Left ventricle myocardium inferior (tissue), 1 donor: ENCODE measurements around the gene CCDC107. TPM values are rescaled to one million over a fixed set of nuclear protein-coding genes. Genes with fewer than 3 reads are reported as not detected.
A peak's percentile ranks its signal among the peaks of the same experiment; 100 is the strongest.

ENCODE experiments used
- DNase-seq: peaks from one replicate; pipeline ENCODE4 v3.0.0-alpha.2; 2020
- H3K27ac ChIP-seq: fragments of 200-600 bp; replicated peaks from 2 replicates; pipeline ENCODE4 v1.8.0; 2021
- H3K27me3 ChIP-seq: fragments of 200-600 bp; 2 replicates; pipeline ENCODE4 v1.8.0; 2021; ENCODE audit warnings: low read depth
- H3K36me3 ChIP-seq: fragments of 200-600 bp; 2 replicates; pipeline ENCODE4 v1.8.0; 2021
- H3K4me1 ChIP-seq: fragments of 200-600 bp; 2 replicates; pipeline ENCODE4 v1.8.0; 2021
- H3K4me3 ChIP-seq: fragments of 200-600 bp; 2 replicates; pipeline ENCODE4 v1.8.0; 2021; ENCODE audit warnings: mild to moderate bottlenecking, moderate library complexity
- H3K9me3 ChIP-seq: fragments of 200-600 bp; replicated peaks from 2 replicates; pipeline ENCODE4 v1.8.0; 2021
- intact Hi-C: fragments of 100-400 bp; cut with micrococcal nuclease; formaldehyde crosslinking; loops from one replicate; pipeline ENCODE4 v1.11.0; 2022
- total RNA-seq: library from RNA; stranded (reverse); fragmentation: NEBNext Ultra II Directional; extraction: Animal tissue kit (Norgen Biotek cat#: 25700); gene quantifications from one replicate; pipeline ENCODE4 v1.2.1, GENCODE V29; 2021
- TF ChIP-seq, protein P1 (sequence below): fragments of 200-600 bp; IDR thresholded peaks from 2 replicates; pipeline ENCODE4 v1.8.0; 2021; ENCODE audit warnings: antibody characterized with exemption, mild to moderate bottlenecking, borderline replicate concordance
- donor health status: DM: no; HTN: yes; CAD: no; lungs with severe emphysema.

CCDC107 gene
- total RNA-seq, 1 donor from 2014 or later = 44.3 TPM

DNA sequence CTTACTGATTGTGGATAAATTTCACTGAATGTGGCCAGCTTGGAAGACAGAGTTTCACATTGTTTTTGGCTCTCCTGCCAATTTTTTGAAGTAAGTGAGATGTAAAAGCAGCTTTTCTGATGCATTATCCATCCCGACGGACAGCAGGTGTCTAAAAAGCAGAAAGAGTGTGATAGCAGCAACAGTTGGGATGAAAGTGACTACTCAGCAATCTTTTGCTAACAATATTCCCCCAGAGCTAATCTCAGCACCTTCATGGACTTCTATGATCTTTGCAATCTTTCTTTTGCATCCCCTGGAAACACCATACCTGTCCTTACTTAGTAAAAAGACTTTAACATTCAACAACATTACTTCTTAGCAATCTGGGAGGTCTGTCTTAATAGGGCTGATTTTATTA is 45.2 kb upstream of the CCDC107 start:
- TF ChIP-seq, protein P1, sequence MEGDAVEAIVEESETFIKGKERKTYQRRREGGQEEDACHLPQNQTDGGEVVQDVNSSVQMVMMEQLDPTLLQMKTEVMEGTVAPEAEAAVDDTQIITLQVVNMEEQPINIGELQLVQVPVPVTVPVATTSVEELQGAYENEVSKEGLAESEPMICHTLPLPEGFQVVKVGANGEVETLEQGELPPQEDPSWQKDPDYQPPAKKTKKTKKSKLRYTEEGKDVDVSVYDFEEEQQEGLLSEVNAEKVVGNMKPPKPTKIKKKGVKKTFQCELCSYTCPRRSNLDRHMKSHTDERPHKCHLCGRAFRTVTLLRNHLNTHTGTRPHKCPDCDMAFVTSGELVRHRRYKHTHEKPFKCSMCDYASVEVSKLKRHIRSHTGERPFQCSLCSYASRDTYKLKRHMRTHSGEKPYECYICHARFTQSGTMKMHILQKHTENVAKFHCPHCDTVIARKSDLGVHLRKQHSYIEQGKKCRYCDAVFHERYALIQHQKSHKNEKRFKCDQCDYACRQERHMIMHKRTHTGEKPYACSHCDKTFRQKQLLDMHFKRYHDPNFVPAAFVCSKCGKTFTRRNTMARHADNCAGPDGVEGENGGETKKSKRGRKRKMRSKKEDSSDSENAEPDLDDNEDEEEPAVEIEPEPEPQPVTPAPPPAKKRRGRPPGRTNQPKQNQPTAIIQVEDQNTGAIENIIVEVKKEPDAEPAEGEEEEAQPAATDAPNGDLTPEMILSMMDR = no peak
- Histone ChIP-seq H3K4me1 (peaks cover 12% of the 10 kb centered on the region), H3K9me3 (no peaks in the 10 kb centered on the region), H3K4me3 (no peak overlapping the region), H3K27ac (no peak overlapping the region), H3K36me3 (peaks cover 22% of the 10 kb centered on the region), H3K27me3 (peaks cover 15% of the 10 kb centered on the region)
- DNase-seq = no peak
- intact Hi-C loops = no loop called here

DNA sequence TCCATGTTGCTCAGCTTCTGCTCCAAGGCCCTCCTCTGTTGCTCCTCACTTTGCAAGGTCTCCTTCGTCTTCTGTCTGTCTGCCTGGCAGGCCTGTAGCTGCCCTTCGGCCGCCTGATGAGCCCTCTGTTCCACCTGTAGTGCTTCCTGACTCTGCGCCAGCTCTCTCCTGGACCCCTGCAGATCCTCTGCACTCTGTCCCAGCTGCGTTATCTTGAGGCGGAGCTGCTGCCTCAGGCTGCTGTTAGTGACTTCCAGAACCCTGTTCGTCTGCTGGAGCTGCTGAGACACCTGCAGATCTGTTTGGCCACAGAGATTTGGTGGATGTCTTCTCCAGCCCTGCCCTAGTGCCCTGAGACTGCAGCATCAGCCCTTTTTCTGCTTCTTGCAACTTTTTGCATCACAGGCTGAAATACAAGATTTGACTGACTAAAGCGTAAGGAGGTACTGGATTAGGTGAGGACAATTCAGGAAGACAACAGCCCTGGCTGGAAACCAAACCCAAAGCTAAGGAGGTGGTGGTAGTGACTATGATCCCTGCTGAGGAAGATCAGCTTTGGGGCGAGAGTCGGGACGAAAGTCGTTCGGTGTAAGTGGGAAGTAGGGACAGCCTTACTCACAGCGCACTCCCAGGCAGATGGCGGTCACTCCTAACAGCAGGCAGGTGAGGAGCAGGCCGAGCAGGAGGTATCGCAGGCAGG is 42.0 kb upstream of the CCDC107 start:
- peaks cover 12% of the 10 kb centered on the region for H3K4me1 ChIP-seq
- intact Hi-C loops = no loop called here
- DNase-seq = no peak
- TF ChIP-seq, protein P1 = no peak
- H3K4me3 ChIP-seq = no peak overlapping the region
- no peaks in the 10 kb centered on the region for H3K9me3 ChIP-seq
- H3K36me3 ChIP-seq = no peaks in the 10 kb centered on the region
- H3K27me3 ChIP-seq = peaks cover 25% of the 10 kb centered on the region
- H3K27ac ChIP-seq = no peak overlapping the region

DNA sequence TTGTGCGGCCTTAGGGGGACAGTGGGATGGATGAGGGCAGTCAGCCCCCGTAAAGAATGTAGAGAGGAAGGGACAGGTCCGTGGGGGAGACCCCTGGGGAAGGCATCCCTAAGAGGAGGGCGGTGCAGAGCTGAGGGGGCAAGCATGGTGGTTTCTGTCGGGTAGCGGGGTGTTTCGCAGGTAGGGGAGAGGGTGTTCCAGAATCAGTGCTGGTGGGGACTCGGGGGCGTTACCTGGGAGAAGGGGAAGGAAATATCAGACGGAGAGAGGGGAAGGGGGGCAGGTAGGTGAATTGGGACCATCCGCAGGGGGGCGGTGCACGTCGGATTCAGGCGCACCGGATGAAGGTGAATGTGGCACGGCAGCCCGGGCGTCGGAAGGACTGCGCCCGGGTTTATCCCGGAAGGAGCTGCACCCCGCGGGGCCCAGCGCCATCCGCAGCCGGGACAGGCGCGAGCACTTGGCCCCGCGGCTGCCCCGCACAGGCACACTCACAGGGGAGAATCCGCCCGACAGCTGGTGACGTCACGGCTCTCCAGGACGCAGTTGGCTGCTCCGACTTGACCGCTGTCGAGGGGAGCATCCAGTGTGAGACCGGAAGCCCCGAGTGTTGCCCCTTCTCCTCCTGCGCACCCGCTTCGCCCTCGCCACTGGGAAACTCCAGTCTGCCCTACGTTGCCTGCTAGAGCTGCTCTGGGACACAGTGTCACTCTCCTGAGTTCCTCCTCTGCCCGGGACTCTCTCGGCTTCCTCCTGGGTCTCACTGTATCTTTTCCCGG is 41.2 kb upstream of the CCDC107 start:
- Histone ChIP-seq H3K4me1 (peaks cover 12% of the 10 kb centered on the region), H3K9me3 (no peaks in the 10 kb centered on the region), H3K36me3 (no peaks in the 10 kb centered on the region), H3K27me3 (peaks cover 25% of the 10 kb centered on the region), H3K27ac (no peak overlapping the region), H3K4me3 (peak overlapping the region; percentile 64)
- intact Hi-C loops = no loop called here
- DNase-seq = peak; percentile 71
- TF ChIP-seq, protein P1 = no peak

DNA sequence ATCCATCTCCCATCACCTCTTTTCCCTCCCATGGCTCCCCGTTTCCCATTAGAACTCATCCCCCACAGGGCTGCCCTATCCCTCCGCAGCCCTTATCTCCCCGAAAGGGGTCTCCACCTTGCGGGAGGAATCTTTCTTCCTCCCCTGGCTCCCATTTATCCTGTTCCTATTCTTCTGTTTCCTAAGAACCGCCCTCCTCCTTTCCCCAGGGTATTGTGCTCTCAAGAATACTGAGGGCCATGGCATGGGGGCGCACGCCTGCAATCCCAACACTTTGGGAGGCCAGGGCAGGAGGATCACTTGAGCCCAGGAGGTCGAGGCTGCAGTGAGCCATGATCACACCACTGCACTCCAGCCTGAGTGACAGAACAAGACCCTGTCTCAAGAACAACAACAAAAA is 40.5 kb upstream of the CCDC107 start:
- peaks cover 25% of the 10 kb centered on the region for H3K27me3 ChIP-seq
- intact Hi-C loops = no loop called here
- no peaks in the 10 kb centered on the region for H3K9me3 ChIP-seq
- peak overlapping the region; percentile 64 for H3K4me3 ChIP-seq
- TF ChIP-seq, protein P1 = no peak
- H3K27ac ChIP-seq = no peak overlapping the region
- no peak for DNase-seq
- peaks cover 12% of the 10 kb centered on the region for H3K4me1 ChIP-seq
- no peaks in the 10 kb centered on the region for H3K36me3 ChIP-seq

DNA sequence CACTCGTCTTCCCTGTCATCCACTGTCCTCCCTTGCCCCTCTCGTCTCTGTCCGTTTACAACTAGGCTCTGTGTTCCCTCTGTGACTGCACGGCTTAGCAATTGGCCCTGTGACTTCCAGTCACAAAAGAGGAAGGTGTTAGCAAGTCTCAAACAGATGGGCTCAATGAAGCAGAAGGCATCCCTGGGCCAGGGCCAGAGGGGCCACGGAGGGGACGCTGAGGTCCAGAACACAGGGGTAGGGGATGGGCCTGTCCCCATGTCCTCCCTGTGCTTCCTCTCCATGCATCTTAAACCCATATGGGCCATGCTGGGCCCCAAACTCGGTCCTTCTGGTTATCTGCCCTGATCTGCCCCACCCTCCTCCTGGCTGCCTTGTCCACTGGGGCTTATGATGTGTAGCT is 39.8 kb upstream of the CCDC107 start, which contains the start of gene CD72:
Gene CD72, minus strand, starts transcription at position 89 of the 403 bp plus-strand sequence. CDS start 110 bp downstream, outside the sequence.
- intact Hi-C loops = no loop called here
- H3K27ac ChIP-seq = no peak within 1 kb of the TSS
- no peak for DNase-seq

More for the DNA sequence above, 39.8 kb upstream of the CCDC107 start, which contains the start of gene CD72:
- H3K36me3 ChIP-seq = no peaks in the 10 kb centered on the region
- H3K4me3 ChIP-seq = peak within 1 kb of the TSS; percentile 64
- TF ChIP-seq, protein P1 = no peak
- peaks cover 12% of the 10 kb centered on the region for H3K4me1 ChIP-seq
- H3K27me3 ChIP-seq = peaks cover 25% of the 10 kb centered on the region
- H3K9me3 ChIP-seq = no peaks in the 10 kb centered on the region
